HG03354 (cell line): ENCODE measurements around the gene ERGIC1.
A peak's percentile ranks its signal among the peaks of the same experiment; 100 is the strongest.

Experiments
- ATAC-seq: cut with Tn5 transposase; IDR thresholded peaks from one replicate; pipeline ENCODE4 v1.9.1; 2021; ENCODE audit warnings: mild to moderate bottlenecking; ENCODE audit not compliant: unreplicated experiment, poor library complexity, severe bottlenecking

The ERGIC1 gene

GRCh38 chr5:172874647-172875504 lies 40.8 kb downstream of the ERGIC1 start:
- no peak for ATAC-seq

- ATAC-seq, result no peak
These were observed 41.6 kb downstream of the ERGIC1 start for GRCh38 chr5:172875505-172876279.

- ATAC-seq, result no peak
These were observed 42.5 kb downstream of the ERGIC1 start for GRCh38 chr5:172876578-172876977.

- ATAC-seq, result no peak
These were observed 43.6 kb downstream of the ERGIC1 start for GRCh38 chr5:172877466-172878260.

- ATAC-seq, result no peak
These were observed 44.5 kb downstream of the ERGIC1 start for GRCh38 chr5:172878585-172878932.

DNA sequence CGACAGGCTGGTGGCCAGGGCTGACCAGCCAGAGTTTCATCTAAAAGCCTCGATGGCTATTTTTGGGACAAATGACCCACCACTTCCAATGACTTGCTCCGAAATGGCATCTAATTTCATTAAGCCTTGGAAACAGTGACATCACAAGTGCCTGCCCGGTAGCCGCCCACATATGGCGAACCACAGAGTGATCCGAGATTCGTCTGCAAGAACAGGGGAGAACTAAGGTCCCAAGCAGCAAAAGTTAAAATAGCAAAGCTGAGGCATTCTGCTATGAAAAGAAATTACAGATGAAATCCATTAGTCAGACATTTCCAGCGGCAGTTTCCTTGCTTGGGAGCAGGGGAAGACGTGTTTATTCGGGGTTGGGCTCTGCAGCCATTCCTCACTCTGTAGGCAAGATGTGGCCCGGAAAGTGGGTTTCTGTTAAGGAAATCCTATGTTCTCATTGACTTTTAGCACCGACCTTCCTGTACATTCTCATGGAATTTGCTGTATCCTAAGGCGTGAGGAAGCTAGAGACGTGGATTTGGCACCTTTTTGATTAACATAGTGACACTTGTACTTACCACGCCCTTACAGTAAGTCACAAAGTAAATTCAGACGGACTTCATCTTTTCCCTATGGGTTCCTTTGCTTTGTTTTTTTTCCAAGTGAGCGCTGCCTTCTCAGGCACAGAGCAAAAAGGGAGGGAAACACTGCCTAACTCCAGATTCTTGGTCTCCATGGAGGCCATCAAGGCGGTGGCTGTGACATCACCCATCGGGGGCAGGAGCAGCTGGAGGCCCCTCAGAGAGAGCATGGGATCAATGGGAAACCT lies 45.1 kb downstream of the ERGIC1 start:
- ATAC-seq, result no peak

DNA sequence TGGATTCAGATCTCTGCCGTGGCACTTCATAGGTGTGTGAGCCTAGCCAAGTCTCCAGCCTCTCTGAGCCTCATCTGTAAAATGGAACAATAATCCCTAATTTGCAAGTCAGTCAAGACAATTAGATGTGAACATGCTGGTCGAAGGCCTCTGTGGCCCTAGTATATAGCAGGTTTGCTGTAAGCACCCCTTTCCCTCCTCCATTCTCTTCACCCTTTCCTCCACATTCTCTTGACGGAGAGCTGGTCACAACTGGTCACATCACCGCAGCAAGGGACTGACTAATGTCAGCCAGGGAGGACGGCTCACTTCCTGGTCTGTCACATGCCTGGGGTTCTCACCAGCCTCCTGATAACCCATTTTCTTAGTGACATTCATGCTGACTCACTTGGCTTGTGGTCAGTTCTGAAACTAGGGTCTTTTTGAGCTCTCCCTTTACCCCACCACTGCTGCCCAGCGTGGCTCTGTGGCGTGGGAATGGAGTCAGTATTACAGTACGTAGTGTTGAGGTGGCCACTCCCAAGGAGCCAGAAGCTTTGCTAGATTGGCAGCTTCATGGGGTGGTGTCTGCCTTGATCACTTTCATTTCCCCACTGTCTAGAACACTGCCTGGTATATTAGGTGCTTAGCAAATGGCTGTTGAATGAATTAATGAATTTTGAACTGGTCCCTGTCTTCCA lies 47.8 kb downstream of the ERGIC1 start:
- ATAC-seq, result peak; percentile 74

GRCh38 chr5:172883066-172883465 lies 49.0 kb downstream of the ERGIC1 start:
- no peak for ATAC-seq

- ATAC-seq, result no peak
These were observed 51.7 kb downstream of the ERGIC1 start for GRCh38 chr5:172885597-172886340.

GRCh38 chr5:172886476-172886875 lies 52.4 kb downstream of the ERGIC1 start:
- no peak for ATAC-seq

DNA sequence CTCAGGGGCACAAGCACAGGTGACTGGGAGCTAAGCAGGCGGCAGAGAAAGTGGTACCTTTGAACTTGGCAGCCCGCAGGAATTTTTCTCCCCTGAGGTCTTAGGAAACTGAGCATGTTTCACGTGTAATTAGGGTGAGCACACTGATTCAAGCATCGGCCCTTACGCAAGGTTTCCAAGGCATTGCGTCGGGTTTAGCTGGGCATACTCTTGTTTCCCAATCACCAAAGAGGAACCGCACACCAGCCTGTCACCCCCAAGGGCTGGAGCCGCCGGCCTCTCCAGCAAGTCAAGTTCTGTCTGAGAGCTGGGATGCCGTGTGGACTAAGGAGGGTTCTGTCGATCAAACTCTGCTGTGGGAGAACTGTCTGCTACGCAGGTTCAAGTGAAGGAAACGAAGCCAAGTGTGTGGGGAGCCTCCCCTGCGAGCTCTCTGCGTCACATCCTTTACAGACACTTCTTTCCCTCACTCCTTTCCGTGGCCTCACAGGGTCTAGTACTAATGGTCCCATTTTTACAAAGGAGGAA lies 53.0 kb downstream of the ERGIC1 start:
- no peak for ATAC-seq

GRCh38 chr5:172887692-172888091 lies 53.6 kb downstream of the ERGIC1 start:
- no peak for ATAC-seq

DNA sequence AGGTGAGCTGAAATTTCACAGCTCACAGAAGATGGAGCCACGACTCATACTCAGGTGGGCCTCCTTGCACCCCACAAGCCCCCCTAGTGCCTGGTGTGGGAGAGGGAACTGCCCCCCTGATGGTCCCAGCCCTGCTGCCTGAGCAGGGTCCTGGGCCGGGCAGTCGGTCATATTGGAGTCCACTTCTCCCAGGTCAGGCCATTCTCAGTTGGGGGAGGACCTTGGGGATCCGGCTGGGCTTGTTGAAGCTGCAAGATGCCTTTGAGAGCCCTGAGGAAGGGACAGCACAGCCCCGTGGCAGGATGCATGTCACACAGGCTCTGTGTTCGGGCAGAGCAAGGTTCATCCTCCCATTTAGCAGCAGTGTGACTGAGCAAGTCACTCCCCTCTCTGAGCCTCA lies 56.6 kb downstream of the ERGIC1 start:
- no peak for ATAC-seq

GRCh38 chr5:172891716-172892421 lies 57.8 kb downstream of the ERGIC1 start:
- ATAC-seq, result no peak

DNA sequence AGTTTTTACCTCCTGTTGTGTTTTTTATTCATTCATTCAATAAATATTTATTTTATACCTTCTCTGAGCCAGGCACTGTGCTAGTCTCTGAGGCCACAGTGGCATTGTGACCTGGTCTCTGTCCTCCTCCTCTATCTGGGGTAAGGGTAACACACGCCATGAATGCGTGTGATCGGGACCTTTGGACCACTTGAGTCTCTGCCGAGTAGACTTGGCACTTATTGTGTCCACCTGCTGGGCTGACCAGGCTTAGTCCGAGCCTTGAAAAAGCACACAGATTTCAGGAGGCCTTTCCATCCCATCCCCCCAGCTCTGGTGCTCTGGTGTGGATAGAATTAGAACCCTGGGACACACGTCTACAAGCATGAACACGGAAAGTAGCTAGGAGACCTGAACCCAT lies 58.7 kb downstream of the ERGIC1 start:
- ATAC-seq, result no peak

DNA sequence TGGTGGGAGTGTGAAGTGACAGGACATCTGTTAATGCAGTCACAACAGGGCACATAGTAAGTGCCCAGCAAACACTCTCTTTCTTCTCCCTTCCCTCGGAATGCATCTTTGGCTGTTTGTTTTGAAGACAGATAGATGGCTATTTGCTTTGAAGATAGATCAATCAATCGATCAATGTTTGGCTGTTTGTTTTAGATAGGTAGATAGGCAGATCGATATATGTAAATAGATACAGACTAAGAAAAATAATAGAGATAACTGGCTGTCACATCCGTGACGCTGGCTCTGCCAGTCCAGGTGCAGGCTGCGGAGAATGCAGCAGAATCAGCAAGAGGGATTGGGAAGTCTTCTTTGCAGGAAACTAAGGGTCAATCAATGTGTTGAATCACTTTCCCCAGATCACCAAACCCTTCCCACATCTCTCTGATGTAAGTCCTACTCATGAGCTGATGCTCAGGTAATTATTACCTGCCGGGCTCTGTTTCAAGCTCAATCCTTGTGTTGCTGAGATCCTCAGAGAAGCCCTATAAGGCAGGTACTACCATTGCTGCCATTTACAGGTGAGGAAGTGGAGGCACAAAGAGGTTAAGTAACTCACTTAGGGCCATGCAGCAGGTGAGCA lies 60.8 kb downstream of the ERGIC1 start:
- no peak for ATAC-seq

DNA sequence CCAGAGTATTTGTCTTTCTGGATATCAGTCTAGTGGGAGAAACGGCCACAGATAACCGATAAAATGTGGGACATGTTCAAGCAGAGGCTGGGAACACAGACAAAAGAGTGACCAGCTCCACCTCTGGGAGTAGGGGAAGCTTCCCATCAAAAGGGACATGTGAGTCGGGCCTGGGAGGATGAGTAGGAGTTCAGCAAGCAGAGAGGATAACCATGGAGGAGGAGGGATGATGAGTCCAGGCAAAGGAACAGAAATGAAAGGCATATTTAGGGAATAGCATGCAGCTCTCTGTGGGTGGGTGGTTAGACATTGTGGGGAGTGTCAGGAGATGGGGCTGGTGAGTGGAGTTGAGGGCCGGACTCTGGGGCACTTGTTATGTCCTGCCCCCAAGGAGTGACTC lies 61.5 kb downstream of the ERGIC1 start:
- no peak for ATAC-seq
